NK-92 (cell line): ENCODE data around the gene SIDT1.

Source experiments
- DNase-seq: peaks from one replicate; lab custom pipeline; 2025; ENCODE audit not compliant: unreplicated experiment; lab: John Stamatoyannopoulos, UW

Gene SIDT1

DNA sequence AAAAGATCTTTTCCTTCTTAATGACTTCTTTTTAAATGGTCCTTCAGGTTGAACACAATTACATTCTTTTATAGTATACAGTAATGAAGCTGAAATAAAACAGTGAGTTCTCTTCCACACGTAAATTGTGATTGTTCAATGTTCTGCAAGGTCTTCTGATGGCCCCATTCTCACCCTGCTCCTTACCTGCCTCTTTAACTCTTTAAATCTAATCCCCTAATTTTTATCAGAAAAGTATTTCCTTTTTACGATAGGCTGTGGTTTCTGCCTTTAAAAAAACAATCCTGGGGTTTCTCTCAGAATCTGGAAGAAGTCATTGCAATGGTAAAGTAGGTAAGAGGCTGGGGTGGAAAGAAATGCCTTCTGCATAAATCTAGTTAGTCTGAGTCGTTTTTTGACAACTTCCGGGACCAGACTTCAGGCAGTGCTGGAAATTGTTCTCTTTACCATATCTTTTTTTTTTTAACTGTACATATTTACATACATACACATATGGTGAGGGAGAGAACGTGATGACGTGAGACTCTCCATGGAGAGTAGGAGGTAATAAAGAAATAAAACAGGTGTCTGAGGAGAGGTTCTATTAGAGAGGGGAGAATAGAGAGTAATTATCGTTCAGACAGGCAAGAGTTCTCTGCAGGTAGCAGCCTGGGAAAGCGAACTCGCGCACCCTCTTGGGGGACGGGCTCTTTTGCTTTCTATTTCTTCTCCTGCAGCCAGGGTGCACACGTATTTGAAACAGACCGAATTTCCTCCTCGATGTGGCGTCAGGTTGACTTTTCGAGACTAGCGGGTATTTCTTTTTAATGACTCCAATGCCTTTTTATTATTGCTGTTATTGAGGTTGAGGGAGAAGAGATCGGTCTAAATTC is at the start of gene SIDT1:
Gene SIDT1 (plus strand): TSS at position 730 of the 872 bp plus-strand sequence. CDS start 467 bp downstream, outside the sequence.
- DNase-seq: peak; percentile 23

DNA sequence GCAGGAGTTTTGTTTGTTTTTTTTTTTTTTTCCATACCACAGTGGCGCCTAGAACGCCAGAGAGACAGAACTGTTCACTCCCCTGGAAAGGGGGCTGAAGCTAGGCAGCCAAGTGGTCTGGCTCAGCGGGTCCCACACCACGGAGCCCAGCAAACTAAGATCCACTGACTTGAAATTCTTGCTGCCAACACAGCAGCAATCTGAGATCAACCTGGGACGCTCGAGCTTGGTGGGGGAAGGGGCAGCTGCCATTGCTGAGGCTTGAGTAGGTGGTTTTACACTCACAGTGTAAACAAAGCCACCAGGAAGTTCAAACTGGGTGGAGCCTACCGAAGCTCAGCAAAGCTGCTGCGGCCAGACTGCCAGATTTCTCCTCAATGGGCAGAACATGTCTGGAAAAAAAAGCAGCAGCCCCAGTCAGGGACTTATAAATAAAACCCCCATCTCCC is 47.2 kb upstream of the SIDT1 start:
- DNase-seq: no peak

DNA sequence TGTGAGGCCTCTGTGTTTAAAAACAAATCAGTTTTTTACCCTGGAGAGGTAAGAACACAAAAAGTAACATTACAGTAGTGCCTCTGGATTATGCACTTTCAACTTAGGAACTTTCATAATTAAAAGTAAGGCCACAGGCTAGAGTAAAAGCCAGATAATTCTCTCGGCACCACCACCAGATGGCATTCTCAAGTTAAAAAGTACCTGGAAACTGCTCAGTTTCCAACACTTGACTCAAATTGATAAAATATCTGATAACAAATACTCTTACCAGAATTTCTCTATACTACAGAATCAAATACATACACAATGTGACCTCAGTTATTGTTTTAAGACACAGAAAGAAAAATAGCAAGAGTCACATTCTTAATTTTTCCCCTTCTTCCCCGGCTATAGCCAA is 37.3 kb upstream of the SIDT1 start:
- no peak for DNase-seq

DNA sequence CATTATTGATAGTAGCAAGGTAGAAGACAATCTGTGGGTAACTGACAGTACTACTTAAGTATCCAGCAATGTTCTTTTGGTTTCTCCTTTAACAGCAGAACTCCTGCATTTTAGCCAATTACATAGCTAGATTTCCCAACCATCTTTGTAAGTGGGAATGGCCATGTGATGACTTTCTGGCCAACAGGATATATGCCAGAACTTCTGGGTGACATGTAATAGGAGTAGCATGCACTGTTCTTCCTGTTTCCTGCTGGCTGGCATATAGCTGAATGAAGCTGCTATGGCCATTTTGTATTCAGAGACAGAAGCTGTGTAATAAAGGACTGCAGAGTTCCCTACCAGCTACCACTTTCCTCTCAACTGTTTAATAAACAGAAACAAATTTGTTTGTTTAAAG is 35.4 kb upstream of the SIDT1 start:
- DNase-seq: no peak

DNA sequence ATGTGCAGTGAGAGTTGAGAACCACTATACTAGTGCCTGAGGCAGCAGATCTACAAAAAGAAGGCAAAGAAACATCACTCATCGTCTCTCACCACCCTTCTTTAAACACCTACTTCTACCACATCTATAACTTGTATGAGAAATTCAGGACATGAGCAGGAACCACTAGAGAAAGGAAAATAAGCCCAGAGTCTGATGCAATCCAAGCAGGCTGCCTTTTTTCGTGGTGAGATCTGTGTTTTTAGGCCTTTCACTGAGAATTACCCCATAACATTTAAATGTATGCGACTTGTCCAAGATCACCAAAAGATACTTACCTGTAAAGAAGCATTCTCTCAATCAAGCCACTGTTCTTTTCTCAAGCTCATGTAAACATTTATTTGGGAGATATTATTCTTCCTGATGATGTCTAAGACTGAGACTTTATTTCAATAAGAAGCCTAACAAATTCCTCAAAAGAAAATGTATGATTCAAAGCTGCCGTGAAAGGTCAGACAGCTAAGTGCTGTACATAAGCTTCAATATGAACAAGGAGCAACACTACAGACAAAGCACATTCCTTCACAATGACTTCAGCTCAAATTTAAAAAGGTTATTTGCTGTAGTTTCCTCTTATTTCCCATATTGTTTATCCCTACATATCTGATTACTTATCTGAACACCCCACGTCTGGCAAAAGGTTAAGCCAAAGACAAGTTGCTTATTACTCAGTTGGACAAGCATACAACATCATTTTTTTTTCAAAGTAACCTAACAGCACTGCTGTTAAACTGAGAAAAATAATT is 33.9 kb upstream of the SIDT1 start:
- no peak for DNase-seq

DNA sequence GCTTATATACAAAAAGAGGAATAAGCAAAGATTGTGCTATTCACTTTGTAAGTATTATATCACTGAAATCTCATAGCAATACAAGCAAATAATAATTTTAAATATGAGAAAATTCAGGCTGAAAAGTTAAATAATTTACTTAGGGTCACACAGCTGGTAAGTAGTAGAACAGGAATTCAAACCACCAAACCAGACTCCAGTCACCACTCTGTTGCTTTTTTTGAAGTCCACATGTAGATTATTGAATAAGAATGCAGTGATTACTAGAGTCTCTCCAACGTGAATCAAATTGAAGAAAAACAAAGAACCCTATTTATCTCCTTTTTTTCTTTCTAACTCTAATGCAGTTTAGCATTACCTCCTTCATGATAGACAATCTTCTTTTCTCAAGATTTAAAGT is 33.3 kb upstream of the SIDT1 start:
- no peak for DNase-seq

DNA sequence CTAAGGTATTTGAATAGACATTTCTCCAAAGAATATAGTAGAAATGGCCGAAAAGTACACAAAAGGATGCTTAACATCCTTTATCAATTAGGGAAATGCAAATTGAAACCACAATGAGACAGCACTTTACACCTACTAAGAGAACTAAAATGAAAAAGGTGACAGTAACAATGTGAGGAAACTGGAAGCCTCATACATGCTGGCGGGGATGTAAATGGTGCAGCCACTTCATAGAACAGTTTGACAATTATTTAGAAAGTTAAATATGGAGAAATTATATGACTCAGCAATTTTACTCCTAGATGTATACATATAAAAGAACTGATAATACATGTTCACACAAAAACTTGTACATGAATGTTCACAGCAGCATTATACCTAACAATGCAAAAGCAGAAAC is 30.8 kb upstream of the SIDT1 start:
- DNase-seq: no peak

DNA sequence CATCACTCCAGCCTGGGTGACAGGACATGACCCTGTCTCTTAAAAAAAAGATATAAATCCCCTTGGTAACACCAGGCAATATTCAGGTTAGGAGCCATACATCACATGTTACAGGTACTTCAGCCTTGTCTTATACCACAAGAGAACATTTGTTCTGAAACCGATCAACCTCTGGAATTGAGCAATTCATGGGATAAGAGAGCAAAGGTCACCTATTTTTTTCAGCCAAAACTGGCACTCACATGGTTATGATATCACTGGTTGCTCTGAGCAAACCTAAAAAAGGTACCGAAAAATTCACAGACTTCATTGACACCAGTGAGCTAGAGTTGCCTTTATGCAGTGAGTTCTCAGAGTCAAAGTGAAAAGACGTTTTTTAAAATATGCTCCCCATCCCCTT is 26.5 kb upstream of the SIDT1 start:
- DNase-seq: no peak

DNA sequence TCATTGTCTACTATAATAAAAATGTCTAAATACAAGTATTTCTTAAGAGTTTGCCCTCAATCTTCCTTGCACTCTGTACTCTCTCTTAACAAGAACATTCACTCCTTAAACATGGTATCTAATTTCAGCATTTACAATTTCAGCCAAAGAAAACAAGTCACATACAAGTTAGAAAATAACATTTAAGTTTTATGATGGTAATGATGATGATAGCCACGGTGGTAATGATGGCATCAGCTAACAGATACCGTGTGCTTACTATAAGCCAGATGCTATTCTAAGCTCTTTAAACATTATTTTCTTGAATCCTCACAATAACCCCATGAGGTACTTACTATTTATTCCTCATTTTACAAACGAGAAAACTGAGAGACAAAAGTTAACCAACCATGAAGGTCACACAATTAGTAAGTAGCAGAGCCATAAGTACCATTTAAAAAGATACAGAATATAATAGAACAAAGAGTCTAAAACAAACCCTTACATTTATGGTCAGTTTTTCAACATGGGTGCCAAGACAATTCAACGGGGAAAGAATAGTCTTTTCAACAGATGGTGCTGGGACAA is 24.8 kb upstream of the SIDT1 start:
- no peak for DNase-seq

DNA sequence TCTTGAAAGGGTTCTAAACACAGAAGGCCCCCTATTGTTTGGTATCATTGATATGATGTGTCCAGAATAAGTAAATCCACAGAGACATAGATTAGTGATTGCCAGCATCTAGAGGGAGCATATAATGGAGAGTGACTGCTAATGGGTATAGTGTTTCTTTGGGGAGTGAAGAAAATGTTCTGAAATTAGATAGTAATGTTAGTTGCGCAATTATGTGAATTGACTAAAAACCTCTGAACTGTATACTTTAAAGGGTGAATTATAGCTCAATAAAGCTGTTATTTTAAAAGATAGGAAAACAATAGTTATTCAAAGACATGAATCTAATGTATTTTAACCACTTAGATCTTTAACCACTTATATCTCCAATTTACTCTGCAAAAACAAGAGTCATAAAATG is 23.4 kb upstream of the SIDT1 start:
- no peak for DNase-seq

DNA sequence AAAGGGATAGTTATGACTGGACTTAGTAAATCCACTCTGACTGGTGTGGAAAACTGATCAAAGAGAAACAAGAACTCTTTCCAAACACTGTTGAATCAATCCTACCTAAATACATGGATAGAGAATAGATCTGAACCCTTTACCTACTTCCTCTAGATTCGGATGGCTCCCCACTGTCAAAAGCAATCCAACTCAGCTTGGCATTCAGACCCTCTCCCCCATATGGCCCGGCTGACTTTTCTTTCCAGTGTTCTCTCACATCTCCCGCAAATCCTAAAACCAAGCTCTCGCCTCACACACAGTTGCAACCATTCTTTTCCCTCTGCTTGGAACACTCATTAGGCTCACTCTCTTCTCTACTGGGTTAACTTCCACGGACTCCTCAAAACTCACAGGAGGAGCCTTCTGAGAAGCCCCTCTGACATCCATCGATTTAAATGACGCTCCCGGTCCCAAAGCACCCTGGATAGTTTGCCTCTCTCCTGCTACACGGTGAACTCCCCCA is 18.0 kb upstream of the SIDT1 start:
- DNase-seq: no peak

DNA sequence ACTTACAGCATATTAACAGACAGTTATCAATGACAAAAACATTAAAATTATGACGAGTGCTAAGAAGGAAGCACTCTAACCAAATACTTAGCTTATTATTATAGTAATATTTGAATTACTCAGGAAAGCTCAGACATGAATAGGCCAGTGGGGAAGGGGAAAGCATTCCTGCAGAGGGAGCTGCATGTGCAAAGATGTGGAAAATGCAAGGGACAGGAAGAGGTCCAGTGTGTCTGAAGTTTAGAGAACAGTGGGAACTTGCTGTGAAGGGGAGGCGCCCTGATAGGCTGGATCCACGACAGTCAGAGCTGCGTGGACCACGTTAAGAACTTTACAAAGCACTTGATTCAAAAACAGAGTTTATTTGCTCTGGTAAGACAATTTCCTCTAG is 16.2 kb upstream of the SIDT1 start:
- no peak for DNase-seq

DNA sequence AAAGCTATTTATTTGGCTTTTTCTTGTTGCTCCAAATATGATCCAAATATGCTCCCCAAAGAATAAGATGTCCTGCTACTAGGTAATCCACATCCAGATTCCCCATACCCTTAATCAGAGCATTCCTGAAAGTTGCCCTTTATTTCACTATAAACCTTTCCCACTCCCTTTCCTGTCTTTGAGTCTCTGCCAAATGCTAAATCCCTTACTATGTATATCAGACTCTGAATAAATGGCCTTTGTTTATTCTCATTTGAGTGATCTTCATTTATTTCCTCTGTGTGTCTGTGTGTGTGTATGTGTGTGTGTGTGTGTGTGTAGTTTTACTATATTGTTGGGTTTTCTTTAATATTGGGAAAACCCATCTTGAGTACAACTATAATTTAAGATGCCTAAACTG is 10.4 kb upstream of the SIDT1 start:
- no peak for DNase-seq

DNA sequence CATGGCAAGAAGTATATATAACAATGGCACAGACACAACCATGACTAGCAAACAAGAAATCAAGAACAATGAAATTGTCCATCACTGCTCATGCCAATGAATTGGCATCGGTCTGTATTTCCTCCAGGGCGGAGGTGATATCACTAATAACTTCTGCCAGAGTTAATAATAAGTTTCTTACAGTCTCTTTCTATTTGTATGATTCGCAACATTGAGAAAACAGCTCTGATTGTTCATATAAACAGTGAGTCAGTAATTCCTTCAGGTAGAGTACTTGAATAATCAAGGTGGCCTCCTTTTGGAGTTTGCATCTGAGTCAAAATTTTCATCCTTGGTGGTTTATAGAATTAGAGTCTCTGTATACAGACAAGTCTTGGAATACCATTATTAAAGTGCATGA is 9.1 kb upstream of the SIDT1 start:
- DNase-seq: no peak

DNA sequence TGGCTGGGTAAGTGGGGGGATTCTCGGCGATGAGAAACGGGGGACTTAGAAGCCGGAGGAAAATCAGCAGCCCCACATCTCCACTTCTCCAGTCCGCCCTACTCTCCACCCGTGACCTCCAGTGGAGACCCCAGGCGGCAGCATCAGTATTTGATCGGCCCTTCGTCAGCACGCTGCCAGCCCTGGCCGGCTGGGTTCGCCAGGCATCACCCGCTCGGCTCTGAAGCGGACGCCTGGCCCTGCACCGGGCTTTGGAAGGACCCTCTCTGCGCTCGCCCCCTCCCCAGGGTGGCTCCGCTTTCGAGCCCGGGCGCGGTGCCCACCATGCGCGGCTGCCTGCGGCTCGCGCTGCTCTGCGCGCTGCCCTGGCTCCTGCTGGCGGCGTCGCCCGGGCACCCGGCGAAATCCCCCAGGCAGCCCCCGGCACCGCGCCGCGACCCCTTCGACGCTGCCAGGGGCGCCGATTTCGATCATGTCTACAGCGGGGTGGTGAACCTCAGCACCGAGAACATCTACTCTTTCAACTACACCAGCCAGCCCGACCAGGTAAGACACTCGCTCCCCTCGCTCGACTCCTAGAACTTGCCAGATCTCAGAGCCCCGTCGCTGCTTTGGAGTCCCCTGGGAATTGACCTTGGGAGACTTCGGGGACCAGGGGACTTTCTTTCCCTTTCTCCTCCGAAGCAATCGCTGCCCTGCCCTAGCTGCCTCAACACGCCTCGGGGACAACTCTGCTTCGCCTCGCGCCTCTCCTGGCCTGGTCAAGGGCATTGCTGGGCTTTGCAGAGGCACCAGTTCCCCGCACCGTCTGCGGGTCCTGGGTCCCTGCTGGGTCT is 561 bp downstream of the SIDT1 start:
- no peak for DNase-seq

DNA sequence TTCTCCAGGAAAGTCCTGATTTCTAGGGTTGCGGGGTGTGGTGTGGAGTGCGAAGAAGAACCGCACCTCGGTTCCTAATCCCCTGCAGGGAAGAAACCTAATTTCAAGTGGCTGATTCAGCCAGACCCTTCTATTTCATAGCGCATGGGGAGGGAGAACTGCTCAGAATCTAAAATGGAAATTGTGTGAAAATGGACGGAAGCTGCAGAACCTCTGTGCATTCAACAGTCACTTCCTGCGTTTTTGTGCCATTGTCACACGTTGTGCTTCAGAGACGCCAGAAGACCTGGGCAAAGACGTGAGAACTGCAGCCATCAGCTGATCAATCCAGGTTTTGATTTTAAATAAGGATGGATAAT is 1.2 kb downstream of the SIDT1 start:
- DNase-seq: no peak

DNA sequence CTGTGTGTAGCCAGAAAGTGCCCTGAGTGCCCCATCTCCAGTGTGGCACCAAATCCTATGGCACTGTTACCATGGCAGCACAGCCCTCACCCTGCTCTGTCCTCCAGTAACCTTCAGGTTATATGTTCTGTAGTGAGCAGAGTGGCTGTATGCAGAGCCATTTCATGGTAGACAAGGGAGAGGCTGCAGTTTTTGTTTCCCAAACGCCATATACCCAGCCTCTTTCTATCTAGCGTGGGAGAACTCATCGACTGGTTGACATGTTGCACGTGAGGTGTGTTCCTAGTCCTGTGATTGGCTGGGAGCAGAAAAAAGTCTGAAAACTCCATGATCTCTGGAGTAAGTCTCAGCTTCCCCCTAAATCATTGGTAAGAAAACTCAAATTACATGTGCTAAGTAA is 2.0 kb downstream of the SIDT1 start:
- DNase-seq: no peak

DNA sequence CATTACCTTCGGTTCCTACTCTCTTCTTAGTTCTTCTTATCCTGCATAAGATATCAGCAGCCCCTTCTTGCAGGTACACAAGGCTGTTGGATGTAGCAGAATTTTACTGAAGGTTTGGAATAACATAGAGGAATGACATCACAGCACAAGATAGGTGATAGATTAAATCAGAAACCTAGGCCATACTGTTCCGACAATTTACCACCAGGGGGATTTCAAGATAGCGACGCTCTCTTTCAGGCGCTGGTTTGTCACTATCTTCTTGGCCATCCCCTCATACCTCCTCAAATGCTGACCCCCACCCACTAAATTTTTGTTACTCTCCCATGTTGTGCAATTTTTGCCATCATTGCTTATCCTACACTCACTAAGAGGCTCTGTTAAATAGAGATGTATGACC is 3.5 kb downstream of the SIDT1 start:
- no peak for DNase-seq

DNA sequence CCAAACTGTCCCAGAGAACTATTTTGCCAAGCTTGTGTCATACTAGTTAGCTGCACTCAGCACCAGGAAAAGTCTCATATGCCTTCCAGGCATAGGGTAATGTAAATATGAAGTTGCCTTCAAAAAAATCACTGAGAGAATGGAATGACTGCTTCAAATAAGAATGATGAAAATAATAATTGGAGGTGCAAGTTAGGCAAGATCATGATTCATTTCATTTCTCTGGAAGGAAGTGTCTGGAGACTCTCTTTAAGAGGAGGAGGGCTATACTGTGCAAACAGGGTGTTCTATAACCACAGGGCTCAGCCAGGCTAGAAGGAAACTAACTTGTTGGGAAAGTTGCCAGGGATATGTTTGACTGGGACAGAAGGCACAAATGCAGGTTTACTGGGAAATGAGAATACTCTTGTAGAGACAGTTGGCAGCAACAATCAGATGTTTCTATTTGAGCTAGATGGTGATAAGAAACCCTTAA is 4.3 kb downstream of the SIDT1 start:
- no peak for DNase-seq

DNA sequence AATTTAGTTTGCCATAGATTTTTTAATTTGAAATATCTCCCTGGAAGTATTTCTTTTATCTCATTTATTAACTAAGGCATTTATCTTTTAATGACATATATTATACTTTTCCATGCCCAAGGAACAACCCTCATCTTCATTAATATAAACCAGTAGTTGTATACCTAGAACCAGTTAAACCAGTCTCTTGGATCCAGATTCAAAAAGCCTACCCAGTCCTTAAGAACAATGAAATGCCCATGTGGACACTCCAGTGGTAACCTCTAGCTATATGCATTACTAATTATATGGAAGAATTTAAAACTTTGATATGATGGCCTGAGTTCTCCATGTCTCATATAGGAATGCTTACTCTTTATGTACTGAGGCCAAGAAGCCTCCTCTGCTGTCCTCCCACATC is 4.8 kb downstream of the SIDT1 start:
- DNase-seq: no peak

DNA sequence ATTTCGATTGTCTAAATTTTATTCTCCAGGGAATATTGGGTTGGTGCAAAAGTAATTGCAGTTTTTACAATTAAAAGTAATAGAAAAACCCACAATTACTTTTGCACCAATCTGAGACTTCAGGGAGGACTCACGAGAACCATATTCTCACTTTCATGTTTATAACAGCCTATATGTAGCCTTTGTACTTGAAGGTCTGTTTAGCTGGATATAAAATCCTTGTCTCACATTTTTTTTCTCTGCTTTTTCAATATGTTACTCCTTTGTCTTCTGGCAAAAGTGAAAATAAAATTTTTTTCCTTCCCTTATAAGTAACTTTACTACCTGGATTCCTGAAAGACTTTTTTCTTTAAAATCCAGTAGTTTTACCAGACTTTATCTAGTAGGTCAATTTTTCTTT is 9.2 kb downstream of the SIDT1 start:
- DNase-seq: no peak
